IMR-90 (cell line): ENCODE results near the gene PNKD. TPM values are rescaled to one million over a fixed set of nuclear protein-coding genes. Genes with fewer than 3 reads are reported as not detected.

Source experiments
- ATAC-seq: fragments of 200-7000 bp; cut with Tn5 transposase; 2 replicates; pipeline ENCODE4 v1.9.1; 2020; ENCODE audit warnings: low read depth, mild to moderate bottlenecking, moderate library complexity
- BruUV-seq: library from RNA; stranded (reverse); fragments of 400-500 nt; replicated peaks from 2 replicates; lab custom pipeline; 2021; lab: Mats Ljungman, UMichigan
- CTCF ChIA-PET: fragments of 300-600 bp; formaldehyde crosslinking; extraction: SDS; loops from one replicate; lab custom pipeline; 2021; ENCODE audit warnings: antibody characterized with exemption; lab: Yijun Ruan, JAX
- POLR2A ChIA-PET: fragments of 300-600 bp; sonication (Branson Sonifier 250); formaldehyde crosslinking; loops from one replicate; lab custom pipeline; 2022; ENCODE audit warnings: antibody characterized with exemption; ENCODE audit not compliant: unreplicated experiment; lab: Charles Lee
- DNase-seq: peaks from one replicate; pipeline ENCODE4 v3.0.0; 2013
- H2AFZ ChIP-seq: replicated peaks from 2 replicates; pipeline ENCODE3; 2013; ENCODE audit warnings: low read length, mild to moderate bottlenecking; ENCODE audit not compliant: poor library complexity
- H2AK5ac ChIP-seq: 2 replicates; pipeline ENCODE4 v1.6.1; 2013; ENCODE audit warnings: low read depth, low read length, inconsistent platforms
- H2AK9ac ChIP-seq: replicated peaks from 2 replicates; pipeline ENCODE3; 2013; ENCODE audit warnings: mild to moderate bottlenecking, low read depth, low read length, moderate library complexity; ENCODE audit not compliant: poor library complexity
- H2BK120ac ChIP-seq: 2 replicates; pipeline ENCODE4 v1.6.1; 2013; ENCODE audit warnings: low read depth, low read length, inconsistent platforms
- H2BK15ac ChIP-seq: 3 replicates; pipeline ENCODE4 v1.6.1; 2013; ENCODE audit warnings: low read depth, low read length, inconsistent platforms
- H2BK20ac ChIP-seq: 2 replicates; pipeline ENCODE4 v1.6.1; 2013; ENCODE audit warnings: low read depth, mild to moderate bottlenecking, inconsistent platforms, low read length, moderate library complexity
- H2BK5ac ChIP-seq: 2 replicates; pipeline ENCODE4 v1.6.1; 2013; ENCODE audit warnings: mild to moderate bottlenecking, low read depth, low read length, inconsistent platforms; ENCODE audit not compliant: poor library complexity, severe bottlenecking
- H3K14ac ChIP-seq: replicated peaks from 2 replicates; pipeline ENCODE4 v1.6.1; 2013; ENCODE audit warnings: low read depth, low read length, inconsistent platforms
- H3K18ac ChIP-seq: 2 replicates; pipeline ENCODE4 v1.6.1; 2013; ENCODE audit warnings: low read depth, low read length, control low read depth
- H3K23ac ChIP-seq: 2 replicates; pipeline ENCODE4 v1.6.1; 2013; ENCODE audit warnings: low read depth, low read length, inconsistent platforms
- H3K27ac ChIP-seq: 2 replicates; pipeline ENCODE4 v1.5.1; 2013; ENCODE audit warnings: mild to moderate bottlenecking, control low read depth, low read length; ENCODE audit not compliant: insufficient read depth
- H3K27me3 ChIP-seq: 2 replicates; pipeline ENCODE4 v1.6.1; 2013; ENCODE audit warnings: low read length; ENCODE audit not compliant: control insufficient read depth, insufficient read depth
- H3K36me3 ChIP-seq: 2 replicates; pipeline ENCODE4 v1.6.1; 2013; ENCODE audit warnings: low read length, mixed read lengths; ENCODE audit not compliant: control insufficient read depth, insufficient read depth
- H3K4ac ChIP-seq: 2 replicates; pipeline ENCODE4 v1.6.1; 2013; ENCODE audit warnings: low read depth, low read length, inconsistent platforms
- H3K4me1 ChIP-seq: 2 replicates; pipeline ENCODE4 v1.6.1; 2013; ENCODE audit warnings: low read length, mixed read lengths; ENCODE audit not compliant: control insufficient read depth, insufficient read depth
- H3K4me2 ChIP-seq: 2 replicates; pipeline ENCODE4 v1.6.1; 2013; ENCODE audit warnings: low read depth, mild to moderate bottlenecking, control low read depth, low read length, moderate library complexity
- H3K4me3 ChIP-seq: 2 replicates; pipeline ENCODE4 v1.5.1; 2013; ENCODE audit warnings: low read depth, mild to moderate bottlenecking, control low read depth, low read length, moderate library complexity; ENCODE audit not compliant: insufficient read depth
- H3K56ac ChIP-seq: 2 replicates; pipeline ENCODE4 v1.6.1; 2013; ENCODE audit warnings: low read length, inconsistent platforms; ENCODE audit not compliant: insufficient read depth; ENCODE audit errors: extremely low read depth
- H3K79me1 ChIP-seq, 2 experiments: 2 replicates each; pipeline ENCODE4 v1.6.1; 2013; ENCODE audit warnings: low read length in 2 of 2, inconsistent platforms in 1 of 2, low read depth in 1 of 2
- H3K9ac ChIP-seq: 2 replicates; pipeline ENCODE4 v1.6.1; 2013; ENCODE audit warnings: low read depth, low read length, control low read depth
- H3K9me1 ChIP-seq: 2 replicates; pipeline ENCODE4 v1.6.1; 2013; ENCODE audit warnings: low read length, inconsistent platforms; ENCODE audit not compliant: insufficient read depth
- H3K9me3 ChIP-seq: 2 replicates; pipeline ENCODE4 v1.6.1; 2013; ENCODE audit warnings: low read length; ENCODE audit not compliant: control insufficient read depth, insufficient read depth
- H4K20me1 ChIP-seq: 2 replicates; pipeline ENCODE4 v1.6.1; 2013; ENCODE audit warnings: low read length, inconsistent platforms; ENCODE audit not compliant: insufficient read depth
- H4K5ac ChIP-seq: 2 replicates; pipeline ENCODE4 v1.6.1; 2013; ENCODE audit warnings: mild to moderate bottlenecking, low read depth, low read length, control low read depth
- H4K8ac ChIP-seq, 2 experiments: 2 replicates each; pipeline ENCODE4 v1.6.1; 2013; ENCODE audit warnings: low read depth in 2 of 2, low read length in 2 of 2, control low read depth in 1 of 2, inconsistent platforms in 1 of 2
- H4K91ac ChIP-seq: 2 replicates; pipeline ENCODE4 v1.6.1; 2013; ENCODE audit warnings: low read depth, low read length, inconsistent platforms; ENCODE audit not compliant: insufficient read depth
- BHLHE40 ChIP-seq: fragments of 150-350 bp; IDR thresholded peaks from 2 replicates; pipeline ENCODE4 v1.6.1; 2016; ENCODE audit warnings: mild to moderate bottlenecking, low read depth, low read length
- CEBPB ChIP-seq: IDR thresholded peaks from 2 replicates; pipeline ENCODE4 v1.6.1; 2012; ENCODE audit warnings: low read depth, low read length, improper control_type of control experiment
- CHD1 ChIP-seq: IDR thresholded peaks from 2 replicates; pipeline ENCODE4 v1.6.1; 2012; ENCODE audit warnings: low read depth, low read length, improper control_type of control experiment
- FOS ChIP-seq: fragments of 150-350 bp; IDR thresholded peaks from 2 replicates; pipeline ENCODE4 v1.6.1; 2016; ENCODE audit warnings: low read depth, low read length
- MAFK ChIP-seq: IDR thresholded peaks from 2 replicates; pipeline ENCODE4 v1.6.1; 2012; ENCODE audit warnings: low read depth, low read length, improper control_type of control experiment
- POLR2A ChIP-seq: IDR thresholded peaks from 2 replicates; pipeline ENCODE4 v1.6.1; 2012; ENCODE audit warnings: mild to moderate bottlenecking, low read depth, low read length
- RAD21 ChIP-seq: IDR thresholded peaks from 2 replicates; pipeline ENCODE4 v1.6.1; 2012; ENCODE audit warnings: low read length, improper control_type of control experiment
- SMC3 ChIP-seq: fragments of 150-350 bp; IDR thresholded peaks from 2 replicates; pipeline ENCODE4 v1.6.1; 2016; ENCODE audit warnings: low read depth, mild to moderate bottlenecking, antibody characterized with exemption, low read length, moderate library complexity
- USF2 ChIP-seq: fragments of 150-350 bp; IDR thresholded peaks from 2 replicates; pipeline ENCODE4 v1.6.1; 2017; ENCODE audit warnings: mild to moderate bottlenecking, antibody characterized with exemption, low read length, low read depth
- WGBS, 2 experiments: methylation state at CpG; one replicate each; pipeline versions ENCODE4 v1.1.5 to v1.1.7; 2013; ENCODE audit warnings: missing lambda C conversion rate in 2 of 2; ENCODE audit not compliant: insufficient read length in 1 of 2; ENCODE audit errors: extremely low coverage in 2 of 2; 5-methylcytosine and 5-hydroxymethylcytosine counted together
- dilution Hi-C: fragments of 300-500 bp; cut with HindIII; formaldehyde crosslinking; loops from one replicate; pipeline ENCODE4 v1.14.3; 2018; ENCODE audit warnings: low sequenced_read_pairs; ENCODE audit not compliant: unreplicated experiment
- in situ Hi-C: fragments of 300-500 bp; cut with MboI; formaldehyde crosslinking; loops from 3 replicates; pipeline ENCODE4 v1.14.3; 2019; ENCODE audit warnings: low sequenced_read_pairs, inconsistent platforms, mixed read lengths
- intact Hi-C: fragments of 100-400 bp; cut with micrococcal nuclease; formaldehyde crosslinking; loops from 2 replicates; pipeline ENCODE4 v1.10.0; 2022
- polyA plus RNA-seq, 3 experiments: library from polyadenylated mRNA; depleted of rRNA; stranded (reverse); fragments of >200 nt; gene quantifications; 2 replicates each; pipeline ENCODE4 v1.2.3, GENCODE V29; 2012; ENCODE audit warnings: low replicate concordance in 1 of 3
- total RNA-seq: library from RNA; depleted of rRNA; stranded (reverse); fragments of >200 nt; gene quantifications from 2 replicates; pipeline ENCODE4 v1.2.3, GENCODE V29; 2012

The PNKD gene
- total and polyA plus RNA-seq, 2 of the 4 experiments (the other 2 are of a cell fraction) = 19.2 to 68.5 TPM

GRCh38 chr2:218228366-218229090 lies 41.8 kb upstream of the PNKD start:
- Histone ChIP-seq H2BK15ac (peak overlapping the region; percentile 99), H3K4me3 (no peak overlapping the region), H4K91ac (peak overlapping the region; percentile 91), H3K27ac (peak overlapping the region; percentile 88), H3K56ac (peak overlapping the region; percentile 93), H3K4me1 (peaks cover 14% of the 10 kb centered on the region), H2AK5ac (peak overlapping the region; percentile 97), H4K8ac (peak overlapping the region; percentile 92 to 96), H4K20me1 (peaks cover 33% of the 10 kb centered on the region; the same call in 1 of the 2 replicates), H3K9me3 (no peaks in the 10 kb centered on the region), H2BK20ac (peak overlapping the region; percentile 94), H3K9me1 (peaks cover 10% of the 10 kb centered on the region; the same call in 1 of the 2 replicates), H2BK5ac (peak overlapping the region; percentile 91), H2BK120ac (peak overlapping the region; percentile 97), H2AK9ac (no peak overlapping the region), H4K5ac (peak overlapping the region; percentile 94; the same call in 1 of the 2 replicates), H3K36me3 (peaks cover 59% of the 10 kb centered on the region), H3K14ac (peak overlapping the region; percentile 98), H3K4ac (peak overlapping the region; percentile 97), H2AFZ (no peak overlapping the region), H3K23ac (peak overlapping the region; percentile 94), H3K27me3 (no peaks in the 10 kb centered on the region), H3K18ac (peak overlapping the region; percentile 91), H3K9ac (peak overlapping the region; percentile 3; the same call in 1 of the 2 replicates), H3K79me1 (peaks cover 31 to 57% of the 10 kb centered on the region in 2 experiments), H3K4me2 (peak overlapping the region; percentile 56; the same call in 1 of the 2 replicates)
- dilution Hi-C loops = no loop called here
- ATAC-seq (peak; percentile 4; the same call in 1 of the 2 replicates), DNase-seq (peak; percentile 25)
- TF ChIP-seq FOS = no peak
- TF ChIP-seq CEBPB = peak; percentile 96
- peak; percentile 28; the same call in 1 of the 2 replicates for TF ChIP-seq MAFK
- no peak for TF ChIP-seq BHLHE40
- TF ChIP-seq POLR2A = no peak
- TF ChIP-seq SMC3 = no peak
- no peak for TF ChIP-seq USF2
- no peak for TF ChIP-seq RAD21
- no peak for TF ChIP-seq CHD1
- no CpG with 5 or more reads among the region's 6 CpGs for WGBS, 2 experiments
- ChIA-PET CTCF (no interaction called here), POLR2A (interaction anchor here (1.5 to 1.6 kb wide), 2 partner anchors 12 to 42 kb away, joined by 4 to 6 read pairs; partner anchors contain the start of genes AAMP and PNKD)
- in situ Hi-C loops = no loop called here
- intact Hi-C loops = loop anchor here (5.0 kb wide), 1 partner anchor 41 kb away; no protein-coding TSS in a partner anchor
- no TSS peak for BruUV-seq
